NT2/D1 (cell line): ENCODE measurements around the gene LRMDA.

ENCODE experiments used
- SUZ12 ChIP-seq: IDR thresholded peaks from 2 replicates; pipeline ENCODE4 v1.6.1; 2011; ENCODE audit not compliant: insufficient read length, insufficient read depth; ENCODE audit errors: extremely low read depth
- YY1 ChIP-seq: IDR thresholded peaks from 2 replicates; pipeline ENCODE4 v1.6.1; 2011; ENCODE audit not compliant: insufficient read length, insufficient read depth
- ZNF274 ChIP-seq: IDR thresholded peaks from 2 replicates; pipeline ENCODE4 v1.6.1; 2011; ENCODE audit warnings: mild to moderate bottlenecking, low read depth, low read length

- TF ChIP-seq YY1 (no peak), ZNF274 (no peak), SUZ12 (no peak)
Measured at GRCh38 chr10:76549171-76549570, 1117.7 kb downstream of the LRMDA start.
